WERI-Rb-1 (cell line): ENCODE results near the gene ADCYAP1R1.
A peak's percentile ranks its signal among the peaks of the same experiment; 100 is the strongest.

Experiments
- DNase-seq: peaks from one replicate; pipeline ENCODE4 v3.0.0-alpha.2; 2020
- H3K27ac ChIP-seq: fragments of 250-450 bp; sonication (Bioruptor Pico); 2 replicates; pipeline ENCODE4 v1.5.1; 2020; ENCODE audit warnings: mild to moderate bottlenecking, moderate library complexity
- H3K27me3 ChIP-seq: fragments of 250-450 bp; sonication (Bioruptor Pico); 2 replicates; pipeline ENCODE4 v1.5.1; 2021; ENCODE audit warnings: mild to moderate bottlenecking, low read depth, moderate library complexity; ENCODE audit not compliant: insufficient read depth, severe bottlenecking
- H3K36me3 ChIP-seq: fragments of 250-450 bp; sonication (Bioruptor Pico); 2 replicates; pipeline ENCODE4 v1.5.1; 2020; ENCODE audit warnings: mild to moderate bottlenecking, moderate library complexity
- H3K4me3 ChIP-seq: 2 replicates; pipeline ENCODE4 v1.5.1; 2011; ENCODE audit warnings: low read depth, mild to moderate bottlenecking, control low read depth, low read length
- H3K9me3 ChIP-seq: fragments of 250-450 bp; sonication (Bioruptor Pico); 2 replicates; pipeline ENCODE4 v1.5.1; 2021; ENCODE audit warnings: mild to moderate bottlenecking, moderate library complexity; ENCODE audit not compliant: severe bottlenecking
- CTCF ChIP-seq: IDR thresholded peaks from 2 replicates; pipeline ENCODE4 v1.5.1; 2011; ENCODE audit warnings: low read depth, mild to moderate bottlenecking, control low read depth, inconsistent platforms, low read length

The ADCYAP1R1 gene

GRCh38 chr7:31020652-31021051 is 31.5 kb upstream of the ADCYAP1R1 start:
- no peak for DNase-seq
- TF ChIP-seq CTCF, result no peak
- H3K27ac ChIP-seq, result no peak overlapping the region
- H3K27me3 ChIP-seq, result no peaks in the 10 kb centered on the region
- no peak overlapping the region for H3K4me3 ChIP-seq
- H3K9me3 ChIP-seq, result no peaks in the 10 kb centered on the region
- no peaks in the 10 kb centered on the region for H3K36me3 ChIP-seq

- H3K27ac ChIP-seq, result no peak overlapping the region
- TF ChIP-seq CTCF, result no peak
- no peaks in the 10 kb centered on the region for H3K36me3 ChIP-seq
- H3K9me3 ChIP-seq, result no peaks in the 10 kb centered on the region
- no peak for DNase-seq
- no peak overlapping the region for H3K4me3 ChIP-seq
- H3K27me3 ChIP-seq, result no peaks in the 10 kb centered on the region
Observed at GRCh38 chr7:31022117-31022516, 30.0 kb upstream of the ADCYAP1R1 start.

DNA sequence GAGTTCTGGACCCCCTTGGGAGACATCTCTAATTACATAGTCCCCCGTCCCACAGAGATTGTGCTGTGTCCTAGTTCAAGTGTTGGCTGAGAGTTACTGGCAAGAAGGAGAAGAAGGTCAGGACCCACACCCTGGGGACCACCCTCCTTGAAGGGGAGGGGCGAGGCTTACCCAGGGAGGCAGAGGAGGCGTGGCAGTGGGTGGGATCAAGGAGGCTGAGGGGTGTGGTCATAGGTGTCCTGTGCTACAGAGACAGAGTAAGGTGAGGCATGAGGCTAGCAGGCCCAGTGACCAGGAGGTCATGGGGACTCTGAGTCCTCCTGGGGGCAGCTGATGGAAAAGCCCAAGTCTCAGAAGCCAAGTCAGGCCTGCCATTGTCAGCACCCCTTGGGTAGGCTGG is 29.4 kb upstream of the ADCYAP1R1 start:
- no peak overlapping the region for H3K4me3 ChIP-seq
- H3K9me3 ChIP-seq, result no peaks in the 10 kb centered on the region
- no peak for TF ChIP-seq CTCF
- no peaks in the 10 kb centered on the region for H3K36me3 ChIP-seq
- no peak for DNase-seq
- H3K27ac ChIP-seq, result no peak overlapping the region
- H3K27me3 ChIP-seq, result no peaks in the 10 kb centered on the region

DNA sequence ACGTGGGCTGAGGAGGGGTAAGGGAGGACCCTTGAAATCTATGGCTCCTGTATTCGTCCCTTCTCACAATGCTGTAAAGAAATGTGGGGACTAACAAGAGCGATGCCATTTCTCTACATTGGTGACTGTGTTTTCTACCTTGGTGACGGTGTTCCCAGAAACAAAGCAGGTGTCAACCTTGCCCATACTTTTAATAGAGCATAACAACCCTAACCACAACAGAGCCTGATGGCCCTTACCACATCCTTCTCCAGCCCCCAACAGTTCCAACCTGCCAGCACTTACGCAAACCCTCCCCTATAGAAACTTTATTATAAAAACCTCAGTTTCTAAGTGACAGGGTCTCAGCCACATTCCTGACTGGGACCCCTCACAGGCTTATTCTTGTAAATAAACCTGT is 28.2 kb upstream of the ADCYAP1R1 start:
- Histone ChIP-seq H3K9me3 (no peaks in the 10 kb centered on the region), H3K4me3 (no peak overlapping the region), H3K36me3 (no peaks in the 10 kb centered on the region), H3K27me3 (no peaks in the 10 kb centered on the region), H3K27ac (no peak overlapping the region)
- no peak for DNase-seq
- no peak for TF ChIP-seq CTCF

GRCh38 chr7:31027161-31027965 is 24.7 kb upstream of the ADCYAP1R1 start:
- DNase-seq, result peak; percentile 88
- Histone ChIP-seq H3K9me3 (no peaks in the 10 kb centered on the region), H3K27me3 (no peaks in the 10 kb centered on the region), H3K4me3 (peak overlapping the region; percentile 17), H3K36me3 (no peaks in the 10 kb centered on the region), H3K27ac (peak overlapping the region; percentile 73)
- TF ChIP-seq CTCF, result no peak

DNA sequence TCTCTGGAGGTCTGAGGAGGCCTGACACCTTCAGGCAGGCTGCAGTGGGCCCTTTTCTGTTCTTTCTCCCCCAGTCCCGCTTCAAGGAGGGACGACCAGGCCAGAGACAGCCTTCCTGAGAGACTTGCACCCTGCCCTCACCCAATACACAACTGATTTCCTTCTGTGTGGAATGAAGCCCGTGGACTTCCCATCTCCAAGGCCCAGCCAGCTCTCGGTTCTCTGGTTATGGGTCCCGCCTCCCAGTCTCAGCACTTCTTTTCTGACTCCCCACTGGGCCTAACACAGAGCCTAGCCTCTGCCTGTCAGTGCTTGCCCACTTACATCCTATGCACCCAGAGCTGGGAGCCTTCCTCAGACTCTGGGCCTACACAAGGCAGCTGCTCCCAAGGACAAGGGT is 24.1 kb upstream of the ADCYAP1R1 start:
- TF ChIP-seq CTCF, result no peak
- H3K36me3 ChIP-seq, result no peaks in the 10 kb centered on the region
- DNase-seq, result no peak
- H3K27me3 ChIP-seq, result no peaks in the 10 kb centered on the region
- no peaks in the 10 kb centered on the region for H3K9me3 ChIP-seq
- H3K27ac ChIP-seq, result peak overlapping the region; percentile 73; the same call in 1 of the 2 replicates
- H3K4me3 ChIP-seq, result no peak overlapping the region
